HG03460 (cell line): ENCODE data around the gene RNF11.
"Not testable (repeated sequence)": the region's sequence is repeated elsewhere in the genome, so short reads cannot be mapped to it uniquely, and the experiment has no call there.

ENCODE experiments used
- ATAC-seq: cut with Tn5 transposase; IDR thresholded peaks from one replicate; pipeline ENCODE4 v1.9.1; 2021; ENCODE audit not compliant: unreplicated experiment

The RNF11 gene

DNA sequence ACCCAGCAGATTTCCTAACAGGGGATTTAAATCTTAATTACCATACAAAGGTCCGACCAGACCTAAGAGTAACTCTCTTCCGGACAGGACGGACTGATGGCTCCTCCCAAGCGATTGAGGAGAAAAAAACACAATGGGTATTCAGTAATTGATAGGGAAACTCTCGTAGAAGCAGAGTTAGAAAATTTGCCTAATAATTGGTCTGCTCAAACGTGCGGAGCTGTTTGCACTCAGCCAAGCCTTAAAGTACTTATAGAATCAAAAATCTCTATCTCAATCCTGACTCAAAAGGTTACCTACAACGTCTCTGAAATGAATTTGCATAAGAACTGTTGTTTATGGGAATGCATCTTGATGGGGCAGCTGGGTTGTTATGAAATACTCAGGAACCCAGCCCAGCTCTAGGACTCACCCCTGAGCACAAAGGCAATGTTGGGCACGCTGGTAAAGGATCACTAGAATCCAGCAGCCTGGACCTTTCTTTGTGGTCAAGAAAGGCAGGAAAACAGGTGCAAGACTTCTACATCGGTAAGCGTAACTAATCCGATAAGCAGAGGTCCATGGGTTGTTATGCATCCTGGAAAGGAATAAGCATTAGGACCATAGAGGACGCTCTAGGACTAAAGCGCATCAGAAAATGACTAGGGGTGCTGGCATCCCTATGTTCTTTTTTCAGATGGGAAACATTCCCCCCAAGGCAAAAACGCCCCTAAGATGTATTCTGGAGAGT is 8.7 kb upstream of the RNF11 start:
- not testable (repeated sequence) for ATAC-seq

- not testable (repeated sequence) for ATAC-seq
Observed at GRCh38 chr1:51228471-51228870, 7.6 kb upstream of the RNF11 start.

- no peak for ATAC-seq
Observed at GRCh38 chr1:51230501-51231078, 5.5 kb upstream of the RNF11 start.

DNA sequence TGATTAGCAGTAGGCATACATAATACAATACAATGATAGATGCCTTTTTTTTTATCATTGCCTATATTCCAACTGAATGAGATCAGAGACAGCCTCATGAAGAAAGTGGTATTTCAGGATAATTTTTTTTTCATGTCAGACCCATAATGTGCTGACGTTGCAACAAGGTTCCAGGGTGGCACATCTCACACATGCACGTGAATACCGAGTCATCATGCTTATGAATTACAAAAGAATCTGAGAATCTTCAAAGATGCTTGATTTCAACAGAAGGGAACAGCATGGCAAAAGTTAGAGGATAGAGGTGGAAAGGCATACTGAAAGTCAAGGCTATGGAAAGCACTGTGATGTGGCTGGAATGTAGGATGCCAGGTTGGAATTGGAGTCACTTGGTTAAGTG is 5.0 kb upstream of the RNF11 start:
- ATAC-seq = no peak

- no peak for ATAC-seq
Observed at GRCh38 chr1:51231896-51232295, 4.2 kb upstream of the RNF11 start.

DNA sequence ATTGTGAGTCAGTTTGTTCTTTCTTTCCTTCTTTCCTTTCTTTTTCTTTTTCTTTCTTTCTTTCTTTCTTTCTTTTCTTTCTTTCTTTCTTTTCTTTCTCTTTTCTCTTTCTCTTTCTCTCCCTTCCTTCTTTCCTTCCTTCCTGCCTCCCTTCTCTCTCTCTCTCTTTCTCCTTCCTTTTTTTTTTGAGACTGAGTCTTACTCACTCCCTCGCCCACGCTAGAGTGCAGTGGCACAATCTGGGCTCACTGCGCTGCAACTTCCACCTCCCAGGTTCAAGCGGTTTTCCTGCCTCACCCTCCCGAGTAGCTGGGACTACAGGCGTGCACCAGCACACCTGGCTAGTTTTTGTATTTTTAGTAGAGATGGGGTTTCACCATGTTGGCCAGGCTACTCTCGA is 1.8 kb upstream of the RNF11 start:
- not testable (repeated sequence) for ATAC-seq

- ATAC-seq = peak; percentile 60
Observed at GRCh38 chr1:51234721-51235425, 1.2 kb upstream of the RNF11 start.

DNA sequence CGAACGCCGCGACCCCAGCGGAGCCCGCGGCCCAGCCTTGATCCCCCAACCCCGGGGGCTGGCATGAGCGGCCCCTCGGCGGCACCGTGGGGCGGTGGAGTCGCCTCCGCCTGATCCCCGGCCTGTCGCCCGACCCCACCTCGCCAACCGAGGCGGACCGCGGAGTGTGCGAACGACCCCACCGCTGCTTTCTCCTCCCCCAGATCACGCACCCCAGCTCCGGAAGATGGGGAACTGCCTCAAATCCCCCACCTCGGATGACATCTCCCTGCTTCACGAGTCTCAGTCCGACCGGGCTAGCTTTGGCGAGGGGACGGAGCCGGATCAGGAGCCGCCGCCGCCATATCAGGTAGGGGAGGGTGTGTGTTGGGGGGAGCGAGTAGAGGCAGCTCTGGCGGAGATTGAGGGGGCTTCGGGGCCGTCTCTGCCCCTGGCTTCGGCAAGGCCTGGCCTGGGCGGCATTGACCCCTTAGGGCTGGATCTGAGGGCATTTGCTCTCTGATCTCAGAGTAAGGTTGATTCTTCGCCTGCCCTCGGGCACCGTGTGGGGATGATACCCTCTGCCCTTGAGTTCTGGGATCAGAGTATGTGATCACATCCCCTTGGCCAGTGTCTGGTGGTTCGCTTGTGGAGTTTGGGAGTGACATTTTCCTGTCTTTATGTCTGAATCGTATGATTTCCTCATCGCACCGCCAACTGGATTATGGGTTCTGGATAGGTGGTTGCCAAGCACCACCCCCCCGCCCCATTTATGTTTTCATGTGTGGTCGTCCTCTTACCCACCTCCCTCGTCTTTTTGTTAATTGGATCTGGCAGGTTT is 668 bp downstream of the RNF11 start:
- ATAC-seq = peak; percentile 23

GRCh38 chr1:51237351-51238033 is 1.4 kb downstream of the RNF11 start:
- ATAC-seq = no peak

DNA sequence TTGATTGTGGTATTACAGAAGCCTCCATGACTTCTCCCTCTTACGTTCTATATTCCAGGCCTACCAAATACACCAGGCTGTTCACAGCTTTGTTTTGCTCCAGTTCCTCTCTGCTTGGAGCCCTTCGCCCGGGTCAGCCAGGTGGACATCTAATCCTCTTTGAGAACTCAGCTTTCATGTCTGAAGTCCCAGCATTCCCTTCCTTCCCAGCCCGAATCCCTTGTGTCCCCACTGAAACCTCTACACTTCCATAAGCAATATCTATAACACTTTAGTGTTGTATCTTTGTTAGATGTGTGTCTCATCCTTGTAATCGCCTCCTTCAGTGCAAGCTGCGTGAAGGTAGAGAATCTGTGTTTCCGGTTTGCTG is 1.9 kb downstream of the RNF11 start:
- ATAC-seq = no peak

- ATAC-seq = no peak
Observed at GRCh38 chr1:51240084-51240483, 4.0 kb downstream of the RNF11 start.

- no peak for ATAC-seq
Observed at GRCh38 chr1:51241119-51241518, 5.0 kb downstream of the RNF11 start.

DNA sequence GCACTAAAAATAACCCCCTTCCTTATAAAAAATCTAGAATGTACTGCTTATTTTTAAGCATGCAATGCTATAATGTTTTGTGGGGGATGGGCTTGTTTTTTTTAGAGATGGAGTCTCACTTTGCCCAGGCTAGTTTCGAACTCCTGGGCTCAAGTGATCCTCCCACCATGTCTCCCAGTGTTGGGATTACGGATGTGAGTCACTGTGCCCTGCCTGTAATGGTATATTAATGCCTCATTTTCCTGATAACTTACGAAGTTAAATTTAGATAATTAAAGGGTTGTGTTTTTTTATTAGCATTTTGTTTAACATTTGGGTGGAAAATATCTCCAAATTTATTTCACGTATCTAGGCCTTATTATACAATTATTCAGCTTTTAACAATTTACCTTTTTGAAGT is 6.5 kb downstream of the RNF11 start:
- ATAC-seq = no peak

- ATAC-seq = peak; percentile 86
Observed at GRCh38 chr1:51247022-51247421, 10.9 kb downstream of the RNF11 start.

GRCh38 chr1:51247499-51247898 is 11.4 kb downstream of the RNF11 start:
- ATAC-seq = no peak

DNA sequence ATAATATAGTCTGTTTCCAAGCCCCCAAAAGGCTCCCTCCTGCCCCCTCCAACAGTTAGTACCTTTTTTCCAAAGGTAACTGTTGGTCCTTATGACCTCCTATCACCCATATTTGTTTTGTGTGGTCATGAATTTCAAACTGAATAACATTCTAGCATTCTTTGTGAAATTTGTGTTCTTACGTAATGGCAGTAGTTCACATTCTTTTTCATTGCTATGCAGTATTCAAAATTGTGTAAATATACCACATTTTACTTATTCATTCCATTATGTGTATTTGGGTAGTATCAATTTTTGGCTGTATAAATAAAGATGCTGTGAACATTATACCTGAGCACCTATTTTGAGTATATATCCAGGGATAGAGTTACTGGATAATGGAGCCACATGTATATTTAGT is 13.4 kb downstream of the RNF11 start:
- ATAC-seq = no peak

DNA sequence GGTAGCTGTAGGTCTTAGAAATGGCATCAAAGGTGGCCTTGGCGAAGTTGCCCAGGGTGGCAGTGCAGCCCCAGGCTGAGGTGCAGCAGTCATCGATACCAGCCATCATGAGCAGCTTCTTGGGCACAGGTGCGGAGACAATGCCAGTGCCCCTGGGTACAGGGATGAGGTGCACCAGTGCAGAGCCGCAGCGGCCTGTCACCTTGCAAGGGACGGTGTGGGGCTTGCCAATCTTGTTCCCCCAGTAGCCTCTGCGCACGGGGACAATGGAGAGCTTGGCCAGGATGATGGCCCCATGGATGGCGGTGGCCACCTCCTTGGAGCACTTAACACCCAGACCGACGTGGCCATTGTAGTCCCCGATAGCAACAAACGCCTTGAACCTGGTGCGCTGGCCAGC is 14.7 kb downstream of the RNF11 start:
- ATAC-seq = not testable (repeated sequence)

- ATAC-seq = not testable (repeated sequence)
Observed at GRCh38 chr1:51251165-51251564, 15.1 kb downstream of the RNF11 start.

GRCh38 chr1:51252366-51252765 is 16.3 kb downstream of the RNF11 start:
- ATAC-seq = no peak

- no peak for ATAC-seq
Observed at GRCh38 chr1:51253691-51254090, 17.6 kb downstream of the RNF11 start.

GRCh38 chr1:51255331-51255730 is 19.3 kb downstream of the RNF11 start:
- no peak for ATAC-seq
